Lower leg skin (tissue), 3 donors: ENCODE data around the gene RASD2.

Experiments used
- POLR2A ChIP-seq, 2 donors: fragments of 450-650 bp; IDR thresholded peaks; one replicate each; pipeline ENCODE4 v1.6.1; 2016 to 2017; ENCODE audit warnings: antibody characterized with exemption in 2 of 2, mild to moderate bottlenecking in 1 of 2, moderate library complexity in 1 of 2
- TF ChIP-seq, protein P1 (sequence below), 3 donors: fragments of 450-650 bp; IDR thresholded peaks; one replicate each; pipeline ENCODE4 v1.5.1; 2016; ENCODE audit warnings: antibody characterized with exemption in 3 of 3, mild to moderate bottlenecking in 3 of 3, moderate library complexity in 2 of 3

DNA sequence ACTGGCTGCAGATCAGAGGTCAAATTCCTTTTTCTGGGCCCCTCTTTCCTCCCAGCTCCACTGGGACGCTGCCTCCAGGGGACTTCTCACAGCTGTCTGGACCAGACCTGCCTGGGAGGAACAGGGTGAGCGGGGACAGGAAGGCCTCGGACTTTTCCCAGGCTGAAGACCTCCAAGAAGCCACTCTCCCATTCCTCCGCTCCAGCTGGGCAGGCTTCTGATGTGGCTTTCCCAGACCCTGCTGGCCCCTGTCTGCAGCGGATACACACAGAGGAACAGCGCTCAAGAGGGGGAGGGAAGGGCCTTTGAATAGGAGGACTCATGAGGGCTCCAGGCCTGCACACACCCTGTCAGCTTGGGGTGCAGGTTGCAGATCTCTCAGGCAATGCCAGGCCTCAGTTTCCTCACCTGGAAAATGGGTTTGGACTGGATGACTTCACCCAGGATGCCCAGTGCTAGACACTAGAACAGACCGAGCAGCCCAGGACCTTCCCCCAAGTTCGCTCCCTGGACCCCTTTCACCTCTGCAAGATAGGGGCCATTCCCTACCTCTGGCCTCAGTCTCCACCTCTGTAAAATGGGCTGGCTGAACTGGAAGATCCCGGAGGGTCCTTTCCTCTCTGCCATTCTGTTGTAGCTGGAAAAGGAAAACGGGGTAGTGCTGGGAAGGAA, 39.9 kb downstream of the RASD2 start:
- TF ChIP-seq, protein P1, sequence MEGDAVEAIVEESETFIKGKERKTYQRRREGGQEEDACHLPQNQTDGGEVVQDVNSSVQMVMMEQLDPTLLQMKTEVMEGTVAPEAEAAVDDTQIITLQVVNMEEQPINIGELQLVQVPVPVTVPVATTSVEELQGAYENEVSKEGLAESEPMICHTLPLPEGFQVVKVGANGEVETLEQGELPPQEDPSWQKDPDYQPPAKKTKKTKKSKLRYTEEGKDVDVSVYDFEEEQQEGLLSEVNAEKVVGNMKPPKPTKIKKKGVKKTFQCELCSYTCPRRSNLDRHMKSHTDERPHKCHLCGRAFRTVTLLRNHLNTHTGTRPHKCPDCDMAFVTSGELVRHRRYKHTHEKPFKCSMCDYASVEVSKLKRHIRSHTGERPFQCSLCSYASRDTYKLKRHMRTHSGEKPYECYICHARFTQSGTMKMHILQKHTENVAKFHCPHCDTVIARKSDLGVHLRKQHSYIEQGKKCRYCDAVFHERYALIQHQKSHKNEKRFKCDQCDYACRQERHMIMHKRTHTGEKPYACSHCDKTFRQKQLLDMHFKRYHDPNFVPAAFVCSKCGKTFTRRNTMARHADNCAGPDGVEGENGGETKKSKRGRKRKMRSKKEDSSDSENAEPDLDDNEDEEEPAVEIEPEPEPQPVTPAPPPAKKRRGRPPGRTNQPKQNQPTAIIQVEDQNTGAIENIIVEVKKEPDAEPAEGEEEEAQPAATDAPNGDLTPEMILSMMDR (IDR thresholded peaks at IDR 0.05) = no peak
- TF ChIP-seq POLR2A (IDR thresholded peaks at IDR 0.05) = no peak
